Karpas-422 (cell line): ENCODE measurements around the gene RNF144A. TPM values are rescaled to one million over a fixed set of nuclear protein-coding genes. Genes with fewer than 3 reads are reported as not detected.

ENCODE experiments used
- DNase-seq: peaks from one replicate; pipeline ENCODE4 v3.0.0-alpha.2; 2015
- H2AFZ ChIP-seq: fragments of 200-600 bp; sonication (generic); 2 replicates; pipeline ENCODE4 v1.6.1; 2014; ENCODE audit warnings: antibody characterized with exemption, low read length, mixed read lengths
- H3K27ac ChIP-seq: fragments of 200-600 bp; sonication (generic); 2 replicates; pipeline ENCODE4 v1.5.1; 2014; ENCODE audit warnings: mild to moderate bottlenecking, low read length, moderate library complexity
- H3K27me3 ChIP-seq: fragments of 200-600 bp; sonication (generic); 2 replicates; pipeline ENCODE4 v1.6.1; 2014; ENCODE audit warnings: low read length, mixed read lengths
- H3K36me3 ChIP-seq: fragments of 200-600 bp; sonication (generic); 2 replicates; pipeline ENCODE4 v1.6.1; 2014; ENCODE audit warnings: low read length, mixed read lengths; ENCODE audit not compliant: insufficient read depth
- H3K4me1 ChIP-seq: fragments of 200-600 bp; sonication (generic); 2 replicates; pipeline ENCODE4 v1.6.1; 2014; ENCODE audit warnings: mild to moderate bottlenecking, low read length, mixed read lengths
- H3K4me2 ChIP-seq: fragments of 200-600 bp; sonication (generic); 2 replicates; pipeline ENCODE4 v1.6.1; 2014; ENCODE audit warnings: low read length, low read depth, mild to moderate bottlenecking; ENCODE audit not compliant: poor library complexity, severe bottlenecking
- H3K4me3 ChIP-seq: fragments of 200-600 bp; sonication (generic); 2 replicates; pipeline ENCODE4 v1.5.1; 2014; ENCODE audit warnings: mild to moderate bottlenecking, antibody characterized with exemption, low read length, mixed read lengths
- H3K79me2 ChIP-seq: fragments of 200-600 bp; sonication (generic); 2 replicates; pipeline ENCODE4 v1.6.1; 2014; ENCODE audit warnings: mild to moderate bottlenecking, low read length, mixed read lengths
- H3K9ac ChIP-seq: fragments of 200-600 bp; sonication (generic); 2 replicates; pipeline ENCODE4 v1.6.0; 2014; ENCODE audit warnings: low read length
- H3K9me2 ChIP-seq: fragments of 200-600 bp; sonication (generic), shearing (Covaris generic); replicated peaks from 2 replicates; pipeline ENCODE4 v1.6.0; 2014; ENCODE audit warnings: mild to moderate bottlenecking, low read length, moderate library complexity; ENCODE audit not compliant: insufficient read depth
- H3K9me3 ChIP-seq: fragments of 300-700, 200-600 bp; sonication (generic); 2 replicates; pipeline ENCODE4 v1.6.1; 2014; ENCODE audit warnings: low read length, mixed read lengths
- H4K20me1 ChIP-seq: fragments of 200-600 bp; sonication (generic); 2 replicates; pipeline ENCODE4 v1.6.1; 2014; ENCODE audit warnings: mild to moderate bottlenecking, antibody characterized with exemption, low read length, low read depth; ENCODE audit not compliant: insufficient read depth
- total RNA-seq: library from RNA; depleted of rRNA; stranded (reverse); fragments of >200 nt; shearing (Covaris generic); gene quantifications from 2 replicates; pipeline ENCODE4 v1.2.3, GENCODE V29; 2014; ENCODE audit warnings: low replicate concordance

Gene RNF144A
- total RNA-seq, 1 experiment from 2014 or later: 0.07 TPM

DNA sequence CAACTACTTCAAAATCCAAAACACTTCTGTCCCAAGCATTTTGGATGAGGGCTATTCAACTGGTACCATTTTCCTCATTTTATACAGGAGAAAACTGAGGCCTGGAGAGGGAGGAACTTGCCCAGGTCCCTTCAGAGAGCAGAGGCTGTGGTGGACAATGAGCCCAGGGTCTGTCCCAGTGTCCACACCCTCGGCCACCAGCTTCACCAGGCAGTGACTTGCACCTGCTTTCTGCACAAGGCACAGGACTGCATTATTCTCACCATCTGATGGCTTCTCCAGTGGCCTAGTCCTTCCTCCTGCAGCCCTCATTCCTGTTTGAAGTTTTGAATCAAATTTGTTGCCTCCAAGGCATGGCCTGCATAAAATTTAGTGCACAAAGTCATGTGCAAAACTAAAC is 53.3 kb downstream of the RNF144A start:
- Histone ChIP-seq H3K27ac (no peak overlapping the region), H3K9me2 (no peaks in the 10 kb centered on the region), H3K4me3 (no peak overlapping the region), H3K27me3 (no peaks in the 10 kb centered on the region), H4K20me1 (no peaks in the 10 kb centered on the region), H3K4me2 (no peak overlapping the region), H3K9ac (no peak overlapping the region), H3K79me2 (no peaks in the 10 kb centered on the region), H2AFZ (no peak overlapping the region), H3K9me3 (no peaks in the 10 kb centered on the region), H3K36me3 (no peaks in the 10 kb centered on the region), H3K4me1 (no peaks in the 10 kb centered on the region)
- no peak for DNase-seq

DNA sequence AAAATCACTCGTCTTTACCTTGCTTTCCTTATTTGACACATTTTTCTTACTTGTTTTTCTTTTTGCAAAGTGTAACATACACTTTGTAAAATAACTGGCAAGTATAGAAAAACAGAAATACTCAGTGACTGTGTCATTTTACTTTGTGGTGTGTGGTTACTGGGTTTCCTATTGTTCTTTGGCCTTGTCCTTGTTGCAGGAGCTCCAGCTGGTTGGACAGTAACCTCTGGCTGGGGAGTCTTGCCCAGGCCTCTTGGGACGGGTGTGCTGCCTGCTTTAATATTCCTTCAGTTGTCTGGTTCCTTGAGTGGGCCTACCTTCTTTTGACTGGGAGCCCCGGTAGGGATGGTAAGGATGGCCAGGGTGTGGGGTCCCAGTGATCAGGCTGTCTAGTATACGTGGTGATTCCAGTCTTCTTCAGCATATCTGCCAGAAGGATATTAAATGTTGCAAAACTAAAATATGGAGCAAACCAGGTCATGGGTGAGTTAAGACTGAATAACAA is 53.8 kb downstream of the RNF144A start:
- H2AFZ ChIP-seq: no peak overlapping the region
- no peaks in the 10 kb centered on the region for H3K9me3 ChIP-seq
- H3K27me3 ChIP-seq: no peaks in the 10 kb centered on the region
- H3K79me2 ChIP-seq: no peaks in the 10 kb centered on the region
- no peak for DNase-seq
- H4K20me1 ChIP-seq: no peaks in the 10 kb centered on the region
- H3K27ac ChIP-seq: no peak overlapping the region
- no peak overlapping the region for H3K9ac ChIP-seq
- H3K4me1 ChIP-seq: no peaks in the 10 kb centered on the region
- H3K4me3 ChIP-seq: no peak overlapping the region
- no peak overlapping the region for H3K4me2 ChIP-seq
- H3K9me2 ChIP-seq: no peaks in the 10 kb centered on the region
- H3K36me3 ChIP-seq: no peaks in the 10 kb centered on the region

DNA sequence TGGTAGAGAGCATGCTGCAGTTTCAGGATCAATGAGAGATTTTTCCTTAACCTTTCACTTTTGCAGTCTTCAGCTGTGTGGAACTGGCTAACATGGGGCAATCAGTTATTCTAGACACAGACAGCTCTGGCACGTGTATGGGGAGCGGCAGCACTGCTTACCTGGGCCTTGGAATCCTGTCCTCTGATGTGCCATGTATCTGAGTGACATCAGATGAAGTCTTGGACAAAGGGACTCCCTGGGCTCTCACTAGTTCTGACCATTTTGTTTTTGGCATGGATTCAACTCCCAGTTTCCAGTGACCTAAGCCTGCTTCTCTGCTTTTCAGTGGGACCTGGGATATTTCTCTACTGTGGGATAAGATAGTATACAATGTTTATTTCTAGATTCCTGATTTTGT is 54.3 kb downstream of the RNF144A start:
- Histone ChIP-seq H3K4me3 (no peak overlapping the region), H3K9ac (no peak overlapping the region), H4K20me1 (no peaks in the 10 kb centered on the region), H3K4me2 (no peak overlapping the region), H2AFZ (no peak overlapping the region), H3K9me3 (no peaks in the 10 kb centered on the region), H3K36me3 (no peaks in the 10 kb centered on the region), H3K27ac (no peak overlapping the region), H3K27me3 (no peaks in the 10 kb centered on the region), H3K79me2 (no peaks in the 10 kb centered on the region), H3K4me1 (no peaks in the 10 kb centered on the region), H3K9me2 (no peaks in the 10 kb centered on the region)
- no peak for DNase-seq

DNA sequence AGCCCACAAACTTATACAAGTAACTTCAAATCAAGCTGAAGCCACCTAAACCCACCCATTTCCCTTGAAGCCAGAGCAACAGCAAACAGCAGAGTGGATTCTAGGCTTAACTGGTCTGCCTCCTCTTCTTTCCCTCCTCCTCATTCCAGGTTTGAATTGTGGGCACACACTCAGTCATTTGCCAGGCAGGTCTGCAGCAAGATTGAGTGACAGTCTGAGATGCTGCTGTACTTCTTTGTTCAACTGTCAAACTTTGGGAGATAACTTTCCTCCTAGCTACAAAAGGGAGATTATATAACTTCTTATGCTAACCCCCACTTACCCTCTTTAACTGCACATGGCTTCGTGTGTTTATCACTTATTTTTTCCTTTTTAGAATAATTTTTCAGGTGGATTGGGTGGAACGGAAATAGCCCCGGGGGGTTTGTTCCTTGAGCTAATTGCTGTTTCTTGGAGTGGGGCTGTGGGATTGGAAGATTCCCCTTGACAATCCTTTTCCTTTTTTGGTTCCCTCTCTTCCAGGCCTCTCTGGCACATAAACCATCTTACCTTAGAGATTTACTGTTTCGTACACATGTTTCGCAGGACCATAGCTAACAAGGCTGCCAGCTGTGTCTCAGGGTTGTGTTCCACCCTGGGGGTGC is 55.0 kb downstream of the RNF144A start:
- no peak overlapping the region for H3K27ac ChIP-seq
- no peaks in the 10 kb centered on the region for H3K4me1 ChIP-seq
- no peak overlapping the region for H3K9ac ChIP-seq
- no peaks in the 10 kb centered on the region for H3K9me3 ChIP-seq
- H4K20me1 ChIP-seq: no peaks in the 10 kb centered on the region
- H3K36me3 ChIP-seq: no peaks in the 10 kb centered on the region
- H3K4me2 ChIP-seq: no peak overlapping the region
- no peak overlapping the region for H3K4me3 ChIP-seq
- no peak for DNase-seq
- no peaks in the 10 kb centered on the region for H3K27me3 ChIP-seq
- no peak overlapping the region for H2AFZ ChIP-seq
- H3K9me2 ChIP-seq: no peaks in the 10 kb centered on the region
- H3K79me2 ChIP-seq: no peaks in the 10 kb centered on the region

DNA sequence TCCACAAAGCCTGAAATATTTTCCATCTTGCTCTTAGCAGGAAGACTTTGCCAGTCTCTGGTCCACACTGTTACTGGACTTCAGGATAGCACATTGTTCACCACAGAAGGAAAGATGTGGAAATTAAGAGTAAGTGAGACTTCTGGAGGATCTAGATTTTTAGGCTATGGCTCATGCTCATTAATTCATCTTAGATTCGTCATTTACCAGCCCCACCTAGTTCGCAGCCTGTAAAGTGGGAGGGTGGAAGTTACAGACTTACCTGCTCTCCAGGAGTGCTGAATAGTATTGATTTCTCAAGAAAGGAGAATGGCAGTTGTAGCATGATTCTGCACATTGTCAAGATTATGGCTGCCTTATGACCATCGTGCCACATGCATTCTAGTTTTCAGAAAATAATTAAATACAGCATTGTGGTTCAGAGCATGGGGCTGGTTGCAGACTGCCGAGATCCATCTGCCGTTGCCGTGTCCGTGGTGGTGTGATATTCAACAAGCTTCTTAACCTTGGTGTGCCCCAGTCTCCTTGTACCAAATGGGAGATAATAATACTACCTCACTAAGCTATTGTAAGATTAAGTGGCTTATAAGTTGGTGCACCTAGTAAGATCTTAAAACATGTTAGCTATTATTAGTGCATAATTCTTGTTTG is 56.8 kb downstream of the RNF144A start:
- H3K27ac ChIP-seq: no peak overlapping the region
- H3K9me2 ChIP-seq: no peaks in the 10 kb centered on the region
- no peaks in the 10 kb centered on the region for H3K9me3 ChIP-seq
- H3K79me2 ChIP-seq: no peaks in the 10 kb centered on the region
- H3K4me1 ChIP-seq: no peaks in the 10 kb centered on the region
- no peak overlapping the region for H3K4me2 ChIP-seq
- no peak overlapping the region for H3K4me3 ChIP-seq
- H2AFZ ChIP-seq: no peak overlapping the region
- H3K9ac ChIP-seq: no peak overlapping the region
- no peaks in the 10 kb centered on the region; the same call in 1 of the 2 replicates for H3K27me3 ChIP-seq
- no peak for DNase-seq
- H3K36me3 ChIP-seq: no peaks in the 10 kb centered on the region
- no peaks in the 10 kb centered on the region for H4K20me1 ChIP-seq

DNA sequence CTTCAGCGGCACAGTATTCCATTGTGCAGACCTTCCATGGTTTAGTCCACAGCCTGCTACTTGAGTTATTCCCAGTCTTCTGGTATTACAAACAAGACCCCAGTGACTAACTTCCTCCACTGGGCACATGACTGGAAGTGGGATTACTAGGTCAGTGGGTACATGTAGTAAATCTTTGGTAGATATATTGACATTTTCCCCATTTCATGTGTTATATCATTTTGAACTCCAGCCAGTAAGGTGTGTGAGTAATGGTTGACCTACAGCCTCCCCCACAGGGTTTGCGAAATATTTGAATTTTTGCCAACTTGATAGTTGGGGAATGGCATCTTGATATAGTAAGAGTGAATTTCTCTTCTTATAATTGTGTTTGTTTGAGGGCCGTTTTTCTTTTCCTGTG is 58.8 kb downstream of the RNF144A start:
- no peaks in the 10 kb centered on the region; the same call in 1 of the 2 replicates for H3K27me3 ChIP-seq
- H3K9me3 ChIP-seq: no peaks in the 10 kb centered on the region
- no peaks in the 10 kb centered on the region for H3K79me2 ChIP-seq
- H3K27ac ChIP-seq: no peak overlapping the region
- no peaks in the 10 kb centered on the region for H3K9me2 ChIP-seq
- H3K4me1 ChIP-seq: no peaks in the 10 kb centered on the region
- no peak overlapping the region for H3K9ac ChIP-seq
- no peaks in the 10 kb centered on the region for H3K36me3 ChIP-seq
- no peaks in the 10 kb centered on the region for H4K20me1 ChIP-seq
- H2AFZ ChIP-seq: no peak overlapping the region
- H3K4me2 ChIP-seq: no peak overlapping the region
- H3K4me3 ChIP-seq: no peak overlapping the region
- no peak for DNase-seq

DNA sequence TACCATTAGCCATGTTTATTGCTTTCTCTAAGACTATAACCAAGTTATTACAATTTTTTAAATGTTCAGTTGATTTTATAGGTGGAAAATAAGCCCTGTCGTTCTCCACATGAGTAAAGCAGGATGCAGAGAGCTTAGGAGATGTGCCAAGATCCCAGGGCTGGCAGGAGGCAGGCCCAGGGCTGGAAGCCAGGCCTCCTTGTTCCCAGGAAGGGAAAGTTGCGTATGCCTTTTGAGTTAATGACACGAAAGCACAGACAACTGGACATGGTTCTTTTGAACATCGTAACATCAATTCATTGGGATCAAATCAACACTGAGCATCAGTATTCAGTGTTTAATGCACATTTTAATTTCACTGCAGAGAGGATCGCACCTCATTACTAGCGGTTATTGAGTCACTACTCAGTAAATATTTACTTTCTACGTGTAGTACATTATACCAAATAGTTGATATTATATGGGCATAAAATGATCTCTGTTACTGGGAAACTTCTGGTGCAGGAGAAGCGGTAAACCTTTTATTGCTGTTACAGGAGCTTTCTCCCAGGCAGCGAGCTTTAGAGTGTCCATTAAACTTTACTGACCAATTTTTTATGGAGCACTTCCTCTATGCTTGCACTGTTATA is 60.0 kb downstream of the RNF144A start:
- H3K4me3 ChIP-seq: no peak overlapping the region

DNA sequence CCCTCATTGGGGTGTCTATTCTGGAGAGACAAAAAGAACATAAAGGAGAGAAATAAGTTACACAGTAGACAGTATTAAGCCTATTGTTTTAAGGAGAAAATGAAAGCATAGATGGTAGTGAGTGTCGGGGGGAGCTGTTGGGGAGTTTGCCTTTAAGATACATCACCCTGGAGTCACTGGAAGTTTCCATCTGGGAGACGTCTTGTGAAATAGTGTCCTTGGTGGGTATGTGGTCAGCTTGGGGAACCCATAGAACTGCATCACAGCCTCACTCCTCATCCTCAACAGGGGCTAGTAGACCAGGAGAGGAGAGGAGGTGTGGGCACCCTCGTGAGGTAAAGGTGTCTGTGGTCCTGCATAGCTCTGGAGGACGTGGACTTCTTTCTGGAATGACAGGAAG is 60.6 kb downstream of the RNF144A start:
- Histone ChIP-seq H4K20me1 (no peaks in the 10 kb centered on the region), H3K79me2 (no peaks in the 10 kb centered on the region), H3K4me1 (no peaks in the 10 kb centered on the region), H3K9me2 (no peaks in the 10 kb centered on the region), H3K4me2 (no peak overlapping the region), H3K36me3 (no peaks in the 10 kb centered on the region), H3K9me3 (no peaks in the 10 kb centered on the region), H3K4me3 (no peak overlapping the region), H2AFZ (no peak overlapping the region), H3K27ac (no peak overlapping the region), H3K9ac (no peak overlapping the region), H3K27me3 (no peaks in the 10 kb centered on the region; the same call in 1 of the 2 replicates)
- no peak for DNase-seq

More for the DNA sequence above, 60.0 kb downstream of the RNF144A start:
- H3K27ac ChIP-seq: no peak overlapping the region
- no peaks in the 10 kb centered on the region for H3K9me2 ChIP-seq
- no peaks in the 10 kb centered on the region for H3K79me2 ChIP-seq
- no peaks in the 10 kb centered on the region for H3K4me1 ChIP-seq
- H3K36me3 ChIP-seq: no peaks in the 10 kb centered on the region
- H3K27me3 ChIP-seq: no peaks in the 10 kb centered on the region; the same call in 1 of the 2 replicates
- H3K9ac ChIP-seq: no peak overlapping the region
- H2AFZ ChIP-seq: no peak overlapping the region
- H3K9me3 ChIP-seq: no peaks in the 10 kb centered on the region
- DNase-seq: no peak
- H4K20me1 ChIP-seq: no peaks in the 10 kb centered on the region
- H3K4me2 ChIP-seq: no peak overlapping the region
